PFSK-1 (cell line): ENCODE results near the gene TBX18.

Experiments used
- POLR2AphosphoS5 ChIP-seq: IDR thresholded peaks from 2 replicates; pipeline ENCODE4 v1.6.1; 2012; ENCODE audit warnings: low read depth, mild to moderate bottlenecking, control low read depth, low read length, moderate library complexity
- TF ChIP-seq, protein P1 (sequence below), 2 experiments: IDR thresholded peaks; 2 replicates each; pipeline versions ENCODE4 v1.6.1 to v1.8.0; 2011 to 2012; ENCODE audit warnings: low read depth in 2 of 2, low read length in 2 of 2, control low read depth in 1 of 2, inconsistent platforms in 1 of 2, mild to moderate bottlenecking in 1 of 2, moderate library complexity in 1 of 2; ENCODE audit not compliant: insufficient read depth in 1 of 2

GRCh38 chr6:84788689-84789088 is 24.3 kb upstream of the TBX18 start:
- TF ChIP-seq POLR2AphosphoS5, result no peak
- TF ChIP-seq, protein P1, sequence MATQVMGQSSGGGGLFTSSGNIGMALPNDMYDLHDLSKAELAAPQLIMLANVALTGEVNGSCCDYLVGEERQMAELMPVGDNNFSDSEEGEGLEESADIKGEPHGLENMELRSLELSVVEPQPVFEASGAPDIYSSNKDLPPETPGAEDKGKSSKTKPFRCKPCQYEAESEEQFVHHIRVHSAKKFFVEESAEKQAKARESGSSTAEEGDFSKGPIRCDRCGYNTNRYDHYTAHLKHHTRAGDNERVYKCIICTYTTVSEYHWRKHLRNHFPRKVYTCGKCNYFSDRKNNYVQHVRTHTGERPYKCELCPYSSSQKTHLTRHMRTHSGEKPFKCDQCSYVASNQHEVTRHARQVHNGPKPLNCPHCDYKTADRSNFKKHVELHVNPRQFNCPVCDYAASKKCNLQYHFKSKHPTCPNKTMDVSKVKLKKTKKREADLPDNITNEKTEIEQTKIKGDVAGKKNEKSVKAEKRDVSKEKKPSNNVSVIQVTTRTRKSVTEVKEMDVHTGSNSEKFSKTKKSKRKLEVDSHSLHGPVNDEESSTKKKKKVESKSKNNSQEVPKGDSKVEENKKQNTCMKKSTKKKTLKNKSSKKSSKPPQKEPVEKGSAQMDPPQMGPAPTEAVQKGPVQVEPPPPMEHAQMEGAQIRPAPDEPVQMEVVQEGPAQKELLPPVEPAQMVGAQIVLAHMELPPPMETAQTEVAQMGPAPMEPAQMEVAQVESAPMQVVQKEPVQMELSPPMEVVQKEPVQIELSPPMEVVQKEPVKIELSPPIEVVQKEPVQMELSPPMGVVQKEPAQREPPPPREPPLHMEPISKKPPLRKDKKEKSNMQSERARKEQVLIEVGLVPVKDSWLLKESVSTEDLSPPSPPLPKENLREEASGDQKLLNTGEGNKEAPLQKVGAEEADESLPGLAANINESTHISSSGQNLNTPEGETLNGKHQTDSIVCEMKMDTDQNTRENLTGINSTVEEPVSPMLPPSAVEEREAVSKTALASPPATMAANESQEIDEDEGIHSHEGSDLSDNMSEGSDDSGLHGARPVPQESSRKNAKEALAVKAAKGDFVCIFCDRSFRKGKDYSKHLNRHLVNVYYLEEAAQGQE (IDR thresholded peaks at IDR 0.05; ENCODE audit: insufficient read depth in 1 of 2, low read depth in 2 of 2, low read length in 2 of 2), result no peak
